Measurements from ENCODE around the gene AOPEP. TPM values are rescaled to one million over a fixed set of nuclear protein-coding genes. Genes with fewer than 3 reads are reported as not detected.

Gene AOPEP
- total and polyA plus RNA-seq, 11 donors = 105 to 310 (median 185) TPM

DNA sequence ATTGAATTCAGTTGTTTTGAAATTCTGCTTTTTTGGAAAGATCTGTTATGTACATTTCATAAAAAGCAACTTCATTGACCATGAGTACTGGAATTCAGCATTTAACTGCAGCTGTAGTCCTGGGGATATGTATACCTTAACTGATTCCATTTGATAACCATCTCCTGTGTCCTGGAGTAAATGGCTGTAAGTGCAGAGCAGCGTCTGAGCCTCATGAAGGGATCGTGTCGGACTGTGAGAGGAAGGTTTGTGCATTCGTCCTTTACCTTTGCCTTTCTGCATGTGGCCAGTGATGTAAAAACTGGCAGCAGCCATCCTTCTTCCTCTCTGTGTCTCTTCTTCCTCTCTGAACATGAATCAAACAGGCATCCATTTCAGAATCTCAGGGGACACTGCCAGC is 303.8 kb downstream of the AOPEP start:
- Histone ChIP-seq H3K4me1 (peaks cover 0 to 99% (median 86%) of the 10 kb centered on the region in 12 donors), H3K9me3 (no peaks in the 10 kb centered on the region), H3K4me3 (peak overlapping the region in 1 of 12 donors; percentile 10), H3K36me3 (peaks cover 0 to 60% (median 12%) of the 10 kb centered on the region in 9 donors), H3K27me3 (no peaks in the 10 kb centered on the region), H3K27ac (peak overlapping the region in 9 of 12 donors; percentile 2 to 99 (median 57))
- DNase-seq (no peak), ATAC-seq (no peak)
- WGBS, 4 donors = 41 to 55% (median 45%) methylated on average over 4 of the region's 4 CpGs
- intact Hi-C loops (cut with DNase I) = no loop called here
- TF ChIP-seq, protein P1, sequence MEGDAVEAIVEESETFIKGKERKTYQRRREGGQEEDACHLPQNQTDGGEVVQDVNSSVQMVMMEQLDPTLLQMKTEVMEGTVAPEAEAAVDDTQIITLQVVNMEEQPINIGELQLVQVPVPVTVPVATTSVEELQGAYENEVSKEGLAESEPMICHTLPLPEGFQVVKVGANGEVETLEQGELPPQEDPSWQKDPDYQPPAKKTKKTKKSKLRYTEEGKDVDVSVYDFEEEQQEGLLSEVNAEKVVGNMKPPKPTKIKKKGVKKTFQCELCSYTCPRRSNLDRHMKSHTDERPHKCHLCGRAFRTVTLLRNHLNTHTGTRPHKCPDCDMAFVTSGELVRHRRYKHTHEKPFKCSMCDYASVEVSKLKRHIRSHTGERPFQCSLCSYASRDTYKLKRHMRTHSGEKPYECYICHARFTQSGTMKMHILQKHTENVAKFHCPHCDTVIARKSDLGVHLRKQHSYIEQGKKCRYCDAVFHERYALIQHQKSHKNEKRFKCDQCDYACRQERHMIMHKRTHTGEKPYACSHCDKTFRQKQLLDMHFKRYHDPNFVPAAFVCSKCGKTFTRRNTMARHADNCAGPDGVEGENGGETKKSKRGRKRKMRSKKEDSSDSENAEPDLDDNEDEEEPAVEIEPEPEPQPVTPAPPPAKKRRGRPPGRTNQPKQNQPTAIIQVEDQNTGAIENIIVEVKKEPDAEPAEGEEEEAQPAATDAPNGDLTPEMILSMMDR (IDR thresholded peaks at IDR 0.05) = no peak
- TF ChIP-seq POLR2A (IDR thresholded peaks at IDR 0.05) = no peak

DNA sequence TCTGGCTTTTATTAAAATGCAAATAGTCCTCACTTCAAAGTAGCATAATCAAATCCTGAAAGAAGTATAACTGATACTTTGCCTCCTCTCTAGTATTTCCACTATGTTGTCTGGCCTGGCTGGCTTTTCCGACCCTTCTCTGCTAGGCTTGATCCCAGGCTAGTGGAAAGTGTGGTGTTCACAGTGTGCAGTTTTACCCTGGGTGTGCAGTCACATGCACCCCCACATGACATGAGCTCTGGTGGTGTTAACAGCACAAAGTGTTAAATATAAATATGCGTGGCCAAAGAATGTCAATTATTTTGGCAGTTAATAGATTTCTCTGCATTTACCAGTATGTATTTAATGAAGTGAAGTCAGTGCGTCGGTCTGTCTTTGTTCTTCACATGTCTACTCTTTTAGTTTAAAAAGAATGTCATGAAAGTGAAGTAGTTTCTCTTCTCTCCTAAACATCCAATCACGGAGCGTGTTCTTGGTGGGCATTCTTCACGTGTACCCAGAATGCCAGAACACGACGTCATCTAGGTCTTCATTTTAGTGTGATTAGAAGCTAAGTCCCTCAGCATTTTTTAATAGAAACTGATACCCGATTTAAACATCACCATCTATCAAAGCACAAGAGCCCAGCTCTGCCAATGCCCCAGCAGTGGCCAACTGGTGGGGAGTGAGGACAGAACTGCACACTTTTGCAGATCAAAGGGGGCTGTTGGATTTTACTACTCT is 304.6 kb downstream of the AOPEP start:
- 49 to 59% (median 58%) methylated on average over 10 of the region's 10 CpGs for WGBS, 4 donors
- ATAC-seq = no peak
- Histone ChIP-seq H3K27ac (peak overlapping the region in 11 of 12 donors; percentile 2 to 99 (median 57)), H3K9me3 (no peaks in the 10 kb centered on the region), H3K36me3 (peaks cover 0 to 64% (median 12%) of the 10 kb centered on the region in 9 donors), H3K4me1 (peaks cover 0 to 99% (median 83%) of the 10 kb centered on the region in 12 donors), H3K4me3 (peak overlapping the region in 1 of 12 donors; percentile 10), H3K27me3 (no peaks in the 10 kb centered on the region)
- DNase-seq = no peak
- intact Hi-C loops (cut with DNase I) = no loop called here
- TF ChIP-seq, protein P1 (IDR thresholded peaks at IDR 0.05) = no peak
- TF ChIP-seq POLR2A (IDR thresholded peaks at IDR 0.05) = no peak

DNA sequence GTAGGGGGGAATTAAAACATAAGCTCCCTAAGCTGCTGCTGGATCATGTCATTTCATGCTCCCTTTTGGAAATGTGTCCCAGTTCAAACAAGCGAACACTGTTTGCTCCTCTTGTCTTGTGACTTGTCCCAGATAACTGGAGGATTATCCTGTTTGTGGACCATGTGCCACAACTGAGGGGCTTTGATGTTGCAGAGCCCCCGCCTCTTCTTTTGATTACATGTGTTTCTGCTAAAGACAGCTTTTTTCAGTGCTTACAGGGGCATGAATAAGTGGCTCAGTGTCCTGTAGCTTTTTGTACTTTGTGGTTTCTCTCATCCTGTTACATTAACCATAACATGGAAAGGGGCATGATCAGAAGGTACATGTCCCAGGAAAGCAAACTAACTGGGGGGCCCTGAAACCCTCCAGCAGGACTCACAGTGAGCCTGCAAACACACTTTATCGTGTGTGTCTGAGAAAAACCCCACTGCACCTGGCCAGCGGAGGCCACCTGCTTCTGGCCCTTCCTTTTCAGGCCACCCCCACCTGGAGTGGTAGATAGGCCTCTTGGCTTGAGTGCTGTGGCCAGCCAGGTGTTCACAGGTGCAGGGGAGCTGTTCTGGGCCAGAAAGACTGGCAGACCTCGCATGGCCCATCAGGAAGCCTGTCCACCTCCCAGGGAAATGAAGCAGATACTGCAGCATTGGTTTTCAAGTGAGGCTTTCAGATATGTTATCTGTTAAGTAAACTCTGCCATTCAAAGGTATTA is 305.4 kb downstream of the AOPEP start:
- intact Hi-C loops (cut with DNase I) = loop anchor here in 1 of 10 donors (1.0 kb wide), 1 partner anchor 11 kb away; no protein-coding TSS in a partner anchor
- Histone ChIP-seq H3K27ac (peak overlapping the region in 11 of 12 donors; percentile 15 to 99 (median 62)), H3K9me3 (no peaks in the 10 kb centered on the region), H3K27me3 (no peaks in the 10 kb centered on the region), H3K4me3 (peak overlapping the region in 2 of 12 donors; percentile 8 to 13), H3K4me1 (peaks cover 2 to 99% (median 81%) of the 10 kb centered on the region in 12 donors), H3K36me3 (peaks cover 0 to 61% (median 12%) of the 10 kb centered on the region in 9 donors)
- DNase-seq (no peak), ATAC-seq (peak in 2 of 4 donors; percentile 3 to 23)
- WGBS, 4 donors = 50 to 84% (median 57%) methylated on average over 4 to 5 of the region's 5 CpGs
- TF ChIP-seq POLR2A (IDR thresholded peaks at IDR 0.05) = no peak
- TF ChIP-seq, protein P1 (IDR thresholded peaks at IDR 0.05) = no peak

All from heart left ventricle (tissue), 16 donors.